LNCaP clone FGC (cell line): ENCODE data around the gene CRLF1.

Experiments
- DNase-seq: peaks from one replicate; pipeline ENCODE4 v3.0.0-alpha.2; 2011; ENCODE audit warnings: low read depth
- H3K4me3 ChIP-seq: 2 replicates; pipeline ENCODE4 v1.5.1; 2011; ENCODE audit warnings: mild to moderate bottlenecking, low read depth, low read length, control low read depth
- TF ChIP-seq, protein P1 (sequence below): IDR thresholded peaks from 2 replicates; pipeline ENCODE4 v1.5.1; 2012; ENCODE audit warnings: mild to moderate bottlenecking; ENCODE audit not compliant: control insufficient read depth, insufficient read depth; ENCODE audit errors: extremely low read depth

CRLF1 gene

DNA sequence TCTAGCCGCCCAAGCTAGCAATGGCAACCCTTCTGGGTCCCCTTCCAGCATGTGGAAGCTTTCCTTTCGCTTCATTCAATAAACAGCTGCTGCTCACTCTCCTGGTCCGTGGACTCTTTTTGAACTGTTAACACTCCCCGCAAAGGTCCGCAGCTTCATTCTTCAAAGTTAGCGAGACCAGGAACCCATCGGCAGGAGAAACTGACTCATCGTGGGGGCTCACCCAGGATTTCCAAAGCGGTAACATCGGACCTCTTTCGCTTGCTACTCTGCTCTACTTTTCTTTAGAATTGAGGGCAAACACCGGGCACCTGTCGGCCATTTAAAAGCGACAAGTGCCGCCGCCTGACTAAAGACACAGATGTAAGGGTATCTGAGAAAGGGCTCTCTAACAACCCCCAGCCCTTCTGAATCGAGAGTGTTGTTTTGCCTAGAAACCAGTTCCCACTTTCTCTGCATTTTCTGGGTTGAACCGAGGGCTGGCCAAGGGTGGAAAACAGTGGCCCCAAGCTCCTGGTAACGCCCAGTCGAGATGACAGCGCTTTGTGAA lies 29.2 kb downstream of the CRLF1 start:
- no peak for DNase-seq
- H3K4me3 ChIP-seq = no peak overlapping the region
- TF ChIP-seq, protein P1, sequence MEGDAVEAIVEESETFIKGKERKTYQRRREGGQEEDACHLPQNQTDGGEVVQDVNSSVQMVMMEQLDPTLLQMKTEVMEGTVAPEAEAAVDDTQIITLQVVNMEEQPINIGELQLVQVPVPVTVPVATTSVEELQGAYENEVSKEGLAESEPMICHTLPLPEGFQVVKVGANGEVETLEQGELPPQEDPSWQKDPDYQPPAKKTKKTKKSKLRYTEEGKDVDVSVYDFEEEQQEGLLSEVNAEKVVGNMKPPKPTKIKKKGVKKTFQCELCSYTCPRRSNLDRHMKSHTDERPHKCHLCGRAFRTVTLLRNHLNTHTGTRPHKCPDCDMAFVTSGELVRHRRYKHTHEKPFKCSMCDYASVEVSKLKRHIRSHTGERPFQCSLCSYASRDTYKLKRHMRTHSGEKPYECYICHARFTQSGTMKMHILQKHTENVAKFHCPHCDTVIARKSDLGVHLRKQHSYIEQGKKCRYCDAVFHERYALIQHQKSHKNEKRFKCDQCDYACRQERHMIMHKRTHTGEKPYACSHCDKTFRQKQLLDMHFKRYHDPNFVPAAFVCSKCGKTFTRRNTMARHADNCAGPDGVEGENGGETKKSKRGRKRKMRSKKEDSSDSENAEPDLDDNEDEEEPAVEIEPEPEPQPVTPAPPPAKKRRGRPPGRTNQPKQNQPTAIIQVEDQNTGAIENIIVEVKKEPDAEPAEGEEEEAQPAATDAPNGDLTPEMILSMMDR = no peak

DNA sequence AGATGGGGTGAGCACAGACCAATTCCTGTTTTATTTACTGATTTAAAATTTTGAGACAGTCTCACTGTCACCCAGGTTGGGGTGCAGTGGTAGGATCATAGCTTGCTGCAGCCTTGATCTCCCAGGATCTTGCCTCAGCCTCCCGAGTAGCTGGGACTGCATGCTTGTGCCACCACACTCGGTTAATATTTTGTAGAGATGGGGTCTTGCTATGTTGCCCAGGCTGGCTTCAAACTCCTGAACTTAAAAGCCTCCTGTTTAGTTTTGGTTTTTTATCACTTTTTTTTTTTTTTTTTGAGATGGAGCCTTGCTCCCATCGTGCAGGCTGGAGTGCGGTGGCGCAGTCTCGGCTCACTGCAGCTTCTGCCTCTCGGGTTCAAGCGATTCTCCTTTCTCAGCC lies 30.2 kb downstream of the CRLF1 start:
- H3K4me3 ChIP-seq = no peak overlapping the region
- TF ChIP-seq, protein P1 = no peak
- no peak for DNase-seq

DNA sequence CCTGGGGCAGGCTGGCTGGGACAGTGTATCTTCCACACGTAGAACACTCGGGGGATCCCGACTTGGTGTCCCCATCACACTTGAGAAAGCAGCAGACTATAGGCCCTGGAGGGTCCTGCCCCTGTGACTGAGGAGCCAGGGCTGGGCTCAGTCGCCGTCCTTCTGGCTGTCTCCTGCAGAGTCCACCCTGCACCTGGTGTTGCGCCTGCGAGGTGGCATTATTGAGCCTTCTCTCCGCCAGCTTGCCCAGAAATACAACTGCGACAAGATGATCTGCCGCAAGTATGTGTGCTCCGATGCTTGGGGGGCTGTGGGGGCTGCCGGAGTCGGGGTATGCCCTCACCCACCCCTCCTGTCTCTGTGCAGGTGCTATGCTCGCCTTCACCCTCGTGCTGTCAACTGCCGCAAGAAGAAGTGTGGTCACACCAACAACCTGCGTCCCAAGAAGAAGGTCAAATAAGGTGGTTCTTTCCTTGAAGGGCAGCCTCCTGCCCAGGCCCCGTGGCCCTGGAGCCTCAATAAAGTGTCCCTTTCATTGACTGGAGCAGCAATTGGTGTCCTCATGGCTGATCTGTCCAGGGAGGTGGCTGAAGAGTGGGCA lies 31.8 kb downstream of the CRLF1 start:
- H3K4me3 ChIP-seq = no peak overlapping the region
- no peak for DNase-seq
- TF ChIP-seq, protein P1 = no peak

DNA sequence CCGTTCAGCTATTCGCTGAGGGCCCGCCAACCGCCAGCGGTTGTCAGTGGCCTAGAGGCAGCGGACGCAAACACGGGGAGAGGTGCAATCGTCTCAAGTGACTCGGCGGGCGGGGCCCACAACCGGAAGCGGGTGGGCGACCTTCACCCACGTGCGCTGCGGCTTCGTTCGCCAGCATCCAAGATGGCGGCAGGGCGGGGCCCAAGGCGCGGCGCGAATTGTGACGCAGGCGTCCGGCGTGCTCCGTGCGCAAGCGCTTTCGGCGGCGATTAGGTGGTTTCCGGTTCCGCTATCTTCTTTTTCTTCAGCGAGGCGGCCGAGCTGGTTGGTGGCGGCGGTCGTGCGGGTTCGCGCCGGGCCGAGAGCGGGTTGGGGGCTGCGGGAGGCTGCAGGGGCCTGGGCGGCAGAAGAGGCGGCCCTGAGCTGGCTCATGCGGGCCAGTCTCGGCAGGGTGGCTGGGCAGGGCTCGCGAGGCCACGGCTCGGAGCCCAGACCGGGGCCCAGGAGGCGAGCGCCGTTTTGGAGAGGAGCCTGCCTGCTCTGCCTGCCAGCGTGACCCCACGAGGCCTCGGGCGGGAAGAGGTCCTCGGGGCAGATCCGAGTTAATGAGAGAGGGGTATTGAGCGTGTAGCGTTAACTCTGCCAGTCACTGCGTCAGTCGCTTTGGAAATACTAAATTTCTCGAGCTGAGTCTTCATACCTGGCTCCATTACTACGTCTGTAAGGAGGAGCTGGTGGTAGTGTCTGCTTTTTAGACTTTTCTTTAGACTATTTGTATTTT lies 34.8 kb downstream of the CRLF1 start, which contains the start of gene UBA52:
TSS of gene UBA52 (plus strand) at position 294 of the 781 bp plus-strand sequence. CDS start 1,444 bp downstream, outside the sequence.
- H3K4me3 ChIP-seq = peak within 1 kb of the TSS; percentile 99
- TF ChIP-seq, protein P1 = no peak
- DNase-seq = peak; percentile 96

DNA sequence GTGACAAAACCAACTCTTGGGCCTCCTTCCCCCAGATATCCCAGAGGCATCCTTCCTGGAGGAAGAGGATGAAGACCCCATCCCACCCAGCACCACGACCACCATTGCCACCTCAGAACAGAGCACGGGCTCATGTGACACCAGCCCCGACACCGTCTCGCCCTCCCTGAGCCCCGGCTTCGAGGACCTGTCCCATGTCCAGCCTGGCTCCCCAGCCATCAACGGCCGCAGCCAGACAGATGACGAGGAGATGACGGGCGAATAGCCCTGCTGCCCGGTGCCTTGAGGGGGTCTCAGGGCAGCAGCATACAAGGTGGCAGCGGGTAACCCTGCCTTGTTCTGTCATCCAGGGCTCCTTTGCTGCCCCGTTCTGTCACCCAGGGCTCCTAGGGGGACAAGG lies 38.2 kb downstream of the CRLF1 start:
- no peak for DNase-seq
- TF ChIP-seq, protein P1 = no peak
- H3K4me3 ChIP-seq = no peak overlapping the region

DNA sequence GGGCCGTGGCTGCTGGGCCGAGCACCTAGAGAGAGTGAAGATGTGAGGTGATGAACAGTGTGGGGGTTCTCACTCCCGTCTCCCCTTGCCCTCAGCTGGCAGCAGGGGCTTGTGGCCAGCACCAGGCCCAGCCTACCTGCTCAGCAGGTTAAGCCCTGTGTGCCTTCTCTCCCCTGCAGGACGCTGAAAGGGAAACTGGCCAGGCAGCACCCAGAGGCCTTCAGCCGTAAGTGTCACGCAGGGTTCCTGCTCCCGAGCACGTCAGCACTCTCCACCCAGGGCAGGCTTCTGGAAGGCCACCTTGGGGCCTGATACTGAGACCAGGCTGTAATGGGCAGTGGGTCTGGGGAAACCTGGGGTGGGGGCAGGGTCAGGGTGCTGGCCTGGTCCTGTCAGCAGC lies 39.6 kb downstream of the CRLF1 start:
- H3K4me3 ChIP-seq = no peak overlapping the region

More for the DNA sequence above, 39.6 kb downstream of the CRLF1 start:
- DNase-seq = no peak
- TF ChIP-seq, protein P1 = no peak
